Glutamatergic neuron (in vitro differentiated cells): ENCODE measurements around the gene LAMA2. TPM values are rescaled to one million over a fixed set of nuclear protein-coding genes. Genes with fewer than 3 reads are reported as not detected.
A peak's percentile ranks its signal among the peaks of the same experiment; 100 is the strongest.

Source experiments
- DNase-seq: peaks from one replicate; pipeline ENCODE4 v3.0.0; 2022
- H3K27ac Mint-ChIP-seq: one replicate; pipeline ENCODE4 v1.8.0; 2020; ENCODE audit warnings: mild to moderate bottlenecking, mixed read lengths, inconsistent platforms; ENCODE audit not compliant: unreplicated experiment
- H3K27me3 Mint-ChIP-seq: one replicate; pipeline ENCODE4 v1.8.0; 2020; ENCODE audit warnings: mild to moderate bottlenecking, moderate library complexity, mixed read lengths, inconsistent platforms; ENCODE audit not compliant: unreplicated experiment
- H3K36me3 Mint-ChIP-seq: one replicate; pipeline ENCODE4 v1.8.0; 2020; ENCODE audit warnings: mild to moderate bottlenecking, mixed read lengths, inconsistent platforms; ENCODE audit not compliant: unreplicated experiment
- H3K4me1 Mint-ChIP-seq: one replicate; pipeline ENCODE4 v1.8.0; 2020; ENCODE audit warnings: mild to moderate bottlenecking, low read depth, mixed read lengths, inconsistent platforms; ENCODE audit not compliant: unreplicated experiment
- H3K4me3 Mint-ChIP-seq: one replicate; pipeline ENCODE4 v1.8.0; 2020; ENCODE audit warnings: mild to moderate bottlenecking, mixed read lengths, inconsistent platforms; ENCODE audit not compliant: unreplicated experiment
- H3K9me3 Mint-ChIP-seq: one replicate; pipeline ENCODE4 v1.8.0; 2020; ENCODE audit warnings: mild to moderate bottlenecking, moderate library complexity, mixed read lengths, inconsistent platforms; ENCODE audit not compliant: unreplicated experiment
- total RNA-seq: library from RNA; stranded (reverse); fragmentation: NEBNext Ultra II Directional; extraction: Animal tissue kit (Norgen Biotek cat#: 25700); gene quantifications from one replicate; pipeline ENCODE4 v1.2.1, GENCODE V29; 2021; ENCODE audit not compliant: unreplicated experiment
- TF ChIP-seq, protein P1 (sequence below): fragments of 200-600 bp; sonication (generic); IDR thresholded peaks from one replicate; pipeline ENCODE4 v1.5.0; 2021; ENCODE audit not compliant: partially characterized antibody, unreplicated experiment

The LAMA2 gene
- total RNA-seq, 1 donor from 2014 or later = 2.4 TPM

DNA sequence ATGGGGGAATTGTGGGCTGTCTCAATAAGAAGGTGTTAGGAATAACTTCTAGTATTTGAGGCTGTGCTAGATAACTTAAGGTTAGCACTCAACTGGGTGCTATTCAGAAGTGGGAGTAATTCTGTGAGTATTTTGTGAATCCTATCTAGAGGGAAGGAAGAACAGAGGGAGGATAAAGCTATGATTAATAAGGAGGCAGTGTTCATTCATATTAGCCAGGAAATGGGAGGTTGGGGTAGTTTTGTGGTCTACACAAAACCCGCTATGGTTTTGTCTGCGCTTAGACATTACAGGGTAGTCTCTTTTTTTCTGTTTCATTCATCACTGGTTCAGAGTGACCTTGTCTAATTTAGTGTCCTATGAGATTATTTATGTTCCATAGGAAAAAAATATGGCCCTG lies 486.0 kb downstream of the LAMA2 start:
- Mint-ChIP-seq H3K9me3 (no peaks in the 10 kb centered on the region), H3K4me3 (no peak overlapping the region), H3K27ac (no peak overlapping the region), H3K27me3 (peaks cover 5% of the 10 kb centered on the region), H3K36me3 (no peaks in the 10 kb centered on the region), H3K4me1 (peaks cover 14% of the 10 kb centered on the region)
- no peak for DNase-seq
- TF ChIP-seq, protein P1, sequence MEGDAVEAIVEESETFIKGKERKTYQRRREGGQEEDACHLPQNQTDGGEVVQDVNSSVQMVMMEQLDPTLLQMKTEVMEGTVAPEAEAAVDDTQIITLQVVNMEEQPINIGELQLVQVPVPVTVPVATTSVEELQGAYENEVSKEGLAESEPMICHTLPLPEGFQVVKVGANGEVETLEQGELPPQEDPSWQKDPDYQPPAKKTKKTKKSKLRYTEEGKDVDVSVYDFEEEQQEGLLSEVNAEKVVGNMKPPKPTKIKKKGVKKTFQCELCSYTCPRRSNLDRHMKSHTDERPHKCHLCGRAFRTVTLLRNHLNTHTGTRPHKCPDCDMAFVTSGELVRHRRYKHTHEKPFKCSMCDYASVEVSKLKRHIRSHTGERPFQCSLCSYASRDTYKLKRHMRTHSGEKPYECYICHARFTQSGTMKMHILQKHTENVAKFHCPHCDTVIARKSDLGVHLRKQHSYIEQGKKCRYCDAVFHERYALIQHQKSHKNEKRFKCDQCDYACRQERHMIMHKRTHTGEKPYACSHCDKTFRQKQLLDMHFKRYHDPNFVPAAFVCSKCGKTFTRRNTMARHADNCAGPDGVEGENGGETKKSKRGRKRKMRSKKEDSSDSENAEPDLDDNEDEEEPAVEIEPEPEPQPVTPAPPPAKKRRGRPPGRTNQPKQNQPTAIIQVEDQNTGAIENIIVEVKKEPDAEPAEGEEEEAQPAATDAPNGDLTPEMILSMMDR = no peak

DNA sequence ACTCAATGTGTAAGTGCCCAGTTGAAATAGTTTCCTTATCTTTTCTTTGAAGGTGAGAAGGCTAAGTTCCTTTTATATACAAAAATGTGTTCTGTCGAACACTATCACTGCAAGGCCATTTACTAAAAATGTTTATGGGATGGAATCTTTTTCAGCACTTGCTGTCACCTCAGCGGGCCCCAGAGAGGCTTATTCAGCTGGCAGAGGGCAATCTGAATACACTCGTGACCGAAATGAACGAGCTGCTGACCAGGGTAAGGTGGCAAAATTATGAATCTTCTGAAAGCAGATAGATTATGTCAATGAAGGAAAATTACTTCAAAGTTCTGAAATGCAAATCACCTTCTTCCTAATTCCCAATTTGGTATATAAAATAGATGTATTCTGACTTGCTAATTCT lies 486.8 kb downstream of the LAMA2 start:
- TF ChIP-seq, protein P1 = no peak
- Mint-ChIP-seq H3K4me3 (no peak overlapping the region), H3K9me3 (no peaks in the 10 kb centered on the region), H3K36me3 (no peaks in the 10 kb centered on the region), H3K27me3 (peaks cover 5% of the 10 kb centered on the region), H3K27ac (no peak overlapping the region), H3K4me1 (peaks cover 8% of the 10 kb centered on the region)
- no peak for DNase-seq

DNA sequence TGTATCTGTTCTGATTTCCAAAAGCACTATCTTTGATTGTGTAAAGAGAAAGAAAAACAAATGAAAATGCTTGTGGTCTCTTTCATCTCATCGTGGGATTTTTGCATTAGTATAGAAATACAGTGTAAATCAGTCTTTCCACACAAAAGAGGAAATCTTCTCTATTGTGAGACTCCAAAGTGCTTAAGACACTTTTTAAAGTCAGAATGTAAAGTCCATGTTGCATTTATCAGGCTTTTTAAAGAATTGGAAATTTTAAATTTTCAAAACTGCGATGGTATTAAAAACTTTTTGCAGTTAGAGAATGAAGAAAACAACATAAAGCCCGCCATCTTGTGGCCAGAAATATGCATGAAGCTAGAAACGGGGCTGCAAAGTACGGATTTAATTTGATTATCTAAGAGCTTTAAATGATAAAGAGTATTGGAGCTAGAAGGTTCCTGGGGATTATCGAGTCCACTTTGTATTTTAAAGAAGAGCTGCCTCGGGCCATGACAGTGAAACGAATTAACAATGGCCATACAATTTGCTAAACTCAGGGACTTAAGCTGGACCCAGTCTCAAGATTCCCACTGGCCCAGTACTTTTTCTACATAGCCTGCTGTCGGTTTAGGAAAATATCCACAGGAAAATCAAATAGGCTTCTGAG lies 487.5 kb downstream of the LAMA2 start:
- H3K27me3 Mint-ChIP-seq = peaks cover 5% of the 10 kb centered on the region

DNA sequence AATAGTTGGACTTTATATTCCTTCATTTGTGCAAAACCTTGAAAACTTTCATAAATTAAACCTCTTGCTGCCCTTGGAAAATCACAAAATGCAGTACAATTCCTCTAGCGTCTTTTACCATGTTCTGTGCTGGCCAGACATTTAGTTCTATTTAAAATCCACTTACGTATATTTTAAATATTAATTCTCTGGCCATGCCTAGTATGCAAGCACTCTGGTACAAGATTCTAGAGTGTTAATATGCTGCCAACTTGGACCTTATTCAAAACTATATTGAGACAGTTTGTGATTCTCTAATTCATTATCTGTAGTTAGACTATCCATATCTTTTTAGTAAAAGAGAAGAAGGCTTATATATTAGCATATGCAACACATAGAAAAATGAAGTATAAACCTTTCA lies 498.9 kb downstream of the LAMA2 start:
- Mint-ChIP-seq H3K4me1 (peaks cover 40% of the 10 kb centered on the region), H3K4me3 (no peak overlapping the region), H3K9me3 (peaks cover 8% of the 10 kb centered on the region), H3K27ac (peak overlapping the region; percentile 48), H3K27me3 (peaks cover 7% of the 10 kb centered on the region), H3K36me3 (no peaks in the 10 kb centered on the region)
- DNase-seq = no peak
- TF ChIP-seq, protein P1 = no peak

More for the DNA sequence above, 487.5 kb downstream of the LAMA2 start:
- no peak overlapping the region for H3K4me3 Mint-ChIP-seq
- TF ChIP-seq, protein P1 = peak; percentile 89
- H3K36me3 Mint-ChIP-seq = no peaks in the 10 kb centered on the region
- DNase-seq = peak; percentile 46
- peaks cover 8% of the 10 kb centered on the region for H3K4me1 Mint-ChIP-seq
- H3K27ac Mint-ChIP-seq = no peak overlapping the region
- no peaks in the 10 kb centered on the region for H3K9me3 Mint-ChIP-seq

DNA sequence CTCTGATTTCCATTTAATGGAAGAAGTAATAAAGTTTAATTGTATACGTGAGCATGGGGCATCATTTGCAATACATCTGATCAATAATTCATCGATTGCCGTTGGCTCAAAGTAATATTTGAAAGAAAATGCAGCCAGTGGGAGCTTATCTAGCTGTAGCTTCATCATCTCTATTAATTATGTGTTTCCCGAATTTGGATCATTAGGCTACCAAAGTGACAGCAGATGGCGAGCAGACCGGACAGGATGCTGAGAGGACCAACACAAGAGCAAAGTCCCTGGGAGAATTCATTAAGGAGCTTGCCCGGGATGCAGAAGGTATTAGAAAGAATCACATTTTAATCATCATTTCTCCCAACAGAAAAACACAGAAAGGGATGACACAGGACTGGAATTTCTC lies 500.0 kb downstream of the LAMA2 start:
- peak overlapping the region; percentile 94 for H3K27ac Mint-ChIP-seq
- TF ChIP-seq, protein P1 = no peak
- no peaks in the 10 kb centered on the region for H3K36me3 Mint-ChIP-seq

More for the DNA sequence above, 500.0 kb downstream of the LAMA2 start:
- peaks cover 7% of the 10 kb centered on the region for H3K27me3 Mint-ChIP-seq
- peak overlapping the region; percentile 67 for H3K4me3 Mint-ChIP-seq
- peaks cover 5% of the 10 kb centered on the region for H3K9me3 Mint-ChIP-seq
- peak; percentile 68 for DNase-seq
- peaks cover 33% of the 10 kb centered on the region for H3K4me1 Mint-ChIP-seq
